GM12891 (cell line): ENCODE measurements around the gene ZNF438.

Source experiments
- DNase-seq: peaks from one replicate; pipeline ENCODE4 v3.0.0; 2011; ENCODE audit warnings: low spot score; ENCODE audit not compliant: insufficient read length
- FAIRE-seq: peaks from 2 replicates; lab custom pipeline; 2011; peaks lifted over from hg19 to GRCh38; lab: Jason Lieb, UNC
- PAX5 ChIP-seq: IDR thresholded peaks from 2 replicates; pipeline ENCODE4 v1.6.1; 2011; ENCODE audit warnings: low read length, moderate library complexity, mild to moderate bottlenecking; ENCODE audit not compliant: insufficient read depth, severe bottlenecking
- POLR2A ChIP-seq: IDR thresholded peaks from 2 replicates; pipeline ENCODE4 v1.6.1; 2011; ENCODE audit warnings: low read depth, low read length, control low read depth
- POLR2AphosphoS5 ChIP-seq: IDR thresholded peaks from 2 replicates; pipeline ENCODE4 v1.6.1; 2011; ENCODE audit warnings: low read depth, low read length, control low read depth
- POU2F2 ChIP-seq: IDR thresholded peaks from 2 replicates; pipeline ENCODE4 v1.6.1; 2011; ENCODE audit warnings: low read depth, mild to moderate bottlenecking, control low read depth, low read length, moderate library complexity
- SPI1 ChIP-seq: IDR thresholded peaks from 2 replicates; pipeline ENCODE4 v1.6.1; 2011; ENCODE audit warnings: low read depth, low read length, control low read depth
- TAF1 ChIP-seq: IDR thresholded peaks from 2 replicates; pipeline ENCODE4 v1.6.1; 2011; ENCODE audit warnings: low read depth, low read length, control low read depth

Gene ZNF438

DNA sequence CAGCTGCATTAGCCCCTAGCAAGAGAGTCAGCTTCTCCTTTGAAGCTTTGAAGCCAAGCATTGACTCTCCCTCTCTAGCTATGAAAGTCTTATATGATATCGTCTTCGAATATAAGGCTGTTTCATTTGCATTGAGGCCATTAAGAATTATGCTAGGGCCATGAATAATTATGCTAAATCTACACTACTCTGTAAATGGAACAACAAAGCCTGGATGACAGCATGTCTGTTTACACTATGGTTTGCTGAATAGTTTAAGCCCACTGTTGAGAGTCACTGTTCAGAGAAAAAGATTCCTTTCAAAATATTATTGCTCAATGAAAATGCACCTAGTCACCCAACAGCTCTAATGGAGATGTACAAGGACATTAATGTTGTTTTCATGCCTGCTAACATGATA, 52.8 kb downstream of the ZNF438 start:
- FAIRE-seq (no peak), DNase-seq (no peak)
- TF ChIP-seq POLR2A (no peak), SPI1 (no peak), POU2F2 (no peak), POLR2AphosphoS5 (no peak), TAF1 (no peak), PAX5 (no peak)

DNA sequence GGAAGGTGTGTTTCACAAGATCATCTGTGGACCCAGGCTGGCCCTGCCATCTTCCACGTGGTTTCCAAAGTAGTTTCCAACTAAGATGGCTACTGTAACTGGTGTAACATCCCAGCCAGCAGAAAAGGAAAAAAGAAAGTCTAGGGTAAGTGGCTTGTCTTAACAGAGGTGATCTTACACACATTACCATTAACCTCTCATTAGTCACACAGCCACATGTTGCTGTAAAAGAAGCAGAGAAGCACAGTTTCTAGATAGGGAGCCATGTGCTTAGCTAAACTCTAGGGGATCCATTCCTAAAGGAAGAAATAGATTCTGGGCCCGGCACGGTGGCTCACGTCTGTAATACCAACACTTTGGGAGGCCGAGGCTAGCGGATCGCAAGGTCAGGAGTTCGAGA, 54.3 kb downstream of the ZNF438 start:
- TF ChIP-seq PAX5, result no peak
- no peak for TF ChIP-seq SPI1
- TF ChIP-seq POLR2A, result no peak
- no peak for TF ChIP-seq POLR2AphosphoS5
- TF ChIP-seq POU2F2, result no peak
- no peak for TF ChIP-seq TAF1
- FAIRE-seq (no peak), DNase-seq (no peak)

DNA sequence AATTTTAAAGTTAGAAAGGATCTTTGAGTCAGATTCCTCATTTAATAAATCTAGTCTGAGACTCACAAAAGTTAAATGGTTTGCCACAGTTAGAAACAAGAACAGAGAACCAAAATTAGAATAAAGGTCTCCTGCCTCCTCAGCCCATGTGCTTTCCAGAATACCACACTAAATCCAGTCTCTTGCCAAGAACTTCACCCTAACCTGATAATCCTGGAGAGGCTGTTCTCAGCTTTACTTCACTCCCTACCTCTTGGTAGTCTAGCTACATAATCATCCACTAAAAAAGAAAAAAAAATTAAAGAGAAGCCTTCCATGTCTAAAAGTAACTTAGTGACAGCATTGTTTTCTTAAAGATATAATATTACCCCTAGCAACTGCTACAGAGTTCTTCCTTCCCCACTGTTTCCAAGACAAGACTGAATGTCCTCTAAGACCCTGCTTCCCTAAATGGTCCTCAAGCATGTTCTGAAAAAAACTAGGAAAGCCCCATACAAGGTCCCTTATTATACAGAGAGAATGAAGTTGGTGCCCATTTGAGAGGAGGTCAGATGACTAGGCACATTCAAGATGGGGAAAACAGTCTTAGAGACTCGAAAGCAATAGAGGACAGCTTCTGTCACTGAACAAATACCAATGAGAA, 56.8 kb downstream of the ZNF438 start:
- DNase-seq, result no peak
- TF ChIP-seq PAX5 (no peak), SPI1 (no peak), POU2F2 (no peak), POLR2AphosphoS5 (no peak), POLR2A (no peak), TAF1 (no peak)
- no peak for FAIRE-seq

DNA sequence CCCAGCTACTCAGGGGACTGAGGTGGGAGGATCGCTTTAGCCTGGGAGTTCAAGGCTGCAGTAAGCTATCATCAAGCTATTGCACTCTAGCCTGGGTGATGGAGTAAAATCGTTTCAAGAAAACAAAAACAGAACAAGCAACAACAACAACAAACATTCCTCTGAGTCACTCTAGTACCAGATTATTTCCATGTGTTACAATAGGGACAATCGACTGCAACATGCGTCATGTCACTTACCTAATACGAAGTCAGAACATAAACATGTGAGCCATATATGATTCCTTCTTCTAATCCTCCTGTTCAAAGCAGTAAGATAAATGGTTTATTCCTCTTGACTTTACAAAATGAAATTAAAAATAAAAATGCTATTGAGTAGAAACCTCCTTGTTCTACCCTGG, 57.3 kb downstream of the ZNF438 start:
- DNase-seq (no peak), FAIRE-seq (no peak)
- TF ChIP-seq SPI1 (no peak), POU2F2 (no peak), POLR2AphosphoS5 (no peak), POLR2A (no peak), PAX5 (no peak), TAF1 (no peak)

DNA sequence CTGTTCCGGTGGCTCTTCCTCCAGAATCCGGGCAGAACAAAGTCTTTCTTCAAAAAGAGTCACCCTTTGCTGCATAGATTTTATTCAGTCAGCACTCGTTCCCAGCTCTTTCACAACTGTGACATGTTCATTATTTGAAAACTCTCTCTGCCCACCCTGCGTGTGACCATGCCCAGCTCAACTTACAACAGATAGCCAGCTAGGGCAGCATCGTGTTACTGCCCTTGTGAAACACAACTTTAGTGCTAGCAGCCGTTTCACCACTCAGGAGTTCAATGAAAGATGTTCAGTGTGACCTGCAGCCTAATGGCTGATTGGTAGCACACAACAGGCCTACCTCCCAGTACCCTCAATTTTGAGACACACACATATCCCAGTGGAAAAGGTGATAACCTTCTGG, 57.9 kb downstream of the ZNF438 start:
- FAIRE-seq (no peak), DNase-seq (no peak)
- TF ChIP-seq POLR2A (no peak), POLR2AphosphoS5 (no peak), PAX5 (no peak), TAF1 (no peak), SPI1 (no peak), POU2F2 (no peak)

DNA sequence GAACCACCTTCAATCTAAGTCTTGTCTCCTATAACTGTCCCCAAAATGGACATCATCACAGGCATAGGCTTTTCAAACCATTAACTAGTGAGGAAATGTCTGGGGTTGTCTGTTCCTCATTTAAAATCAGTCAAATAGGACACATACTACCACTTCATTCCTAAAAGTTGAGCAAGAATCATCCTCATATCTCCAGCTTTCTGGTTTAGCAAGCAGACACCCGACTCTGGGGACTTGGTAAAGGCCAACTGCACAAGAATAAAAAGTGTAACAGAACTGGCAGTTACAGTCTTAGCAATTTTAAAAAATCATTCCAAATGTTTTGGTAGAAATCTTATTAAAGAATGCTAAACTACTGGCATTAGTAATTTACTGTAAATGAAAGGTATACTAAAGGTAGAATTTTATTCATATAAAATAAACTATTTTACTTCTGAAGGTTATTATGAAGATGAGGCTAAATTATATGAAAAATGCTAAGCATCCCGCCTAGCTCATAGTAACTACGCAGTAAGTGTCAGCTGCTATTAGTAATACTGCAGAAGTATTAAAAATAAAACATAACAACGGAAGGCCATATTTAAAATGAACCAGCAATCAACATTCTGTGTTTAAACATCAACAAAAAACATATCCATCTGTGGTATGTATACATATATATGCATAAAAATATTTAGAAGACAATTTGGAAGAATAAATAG, 60.8 kb downstream of the ZNF438 start:
- no peak for TF ChIP-seq POLR2AphosphoS5
- no peak for FAIRE-seq
- no peak for DNase-seq

DNA sequence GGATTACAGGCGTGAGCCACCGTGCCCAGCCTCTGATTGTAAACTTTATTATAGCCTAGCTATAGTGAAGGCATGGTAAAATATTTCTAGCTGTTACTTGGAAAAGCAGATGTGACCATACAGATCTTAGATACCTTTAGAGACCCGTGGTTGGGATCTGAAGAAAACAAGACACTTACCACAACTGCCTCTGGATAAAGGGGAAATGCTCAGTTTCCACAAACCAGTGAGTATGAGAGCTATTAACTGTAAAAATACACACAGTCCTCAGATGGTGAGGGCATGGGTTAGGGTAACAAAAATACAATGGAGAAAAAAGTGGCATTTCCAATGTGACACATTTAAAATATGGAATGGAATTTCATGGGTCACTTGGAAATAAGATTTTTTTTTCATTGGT, 63.0 kb downstream of the ZNF438 start:
- FAIRE-seq, result no peak
- TF ChIP-seq TAF1 (no peak), PAX5 (no peak), POU2F2 (no peak), POLR2AphosphoS5 (no peak), POLR2A (no peak), SPI1 (no peak)
- DNase-seq, result no peak

- DNase-seq, result no peak
- TF ChIP-seq POLR2A (no peak), SPI1 (no peak), POLR2AphosphoS5 (no peak), POU2F2 (no peak), TAF1 (no peak), PAX5 (no peak)
- no peak for FAIRE-seq
Observed at GRCh38 chr10:30967650-30968410, 63.8 kb downstream of the ZNF438 start.

GRCh38 chr10:30963992-30964930, 67.4 kb downstream of the ZNF438 start:
- FAIRE-seq (peak; percentile 69), DNase-seq (no peak)
- no peak for TF ChIP-seq SPI1
- TF ChIP-seq POU2F2, result no peak
- no peak for TF ChIP-seq POLR2AphosphoS5
- TF ChIP-seq POLR2A, result no peak
- no peak for TF ChIP-seq TAF1
- TF ChIP-seq PAX5, result no peak
